OCI-M2 (cell line): ENCODE measurements around the gene DUXA.

ENCODE experiments used
- DNase-seq: peaks from one replicate; lab custom pipeline; 2025; ENCODE audit not compliant: unreplicated experiment; lab: John Stamatoyannopoulos, UW

DUXA gene

DNA sequence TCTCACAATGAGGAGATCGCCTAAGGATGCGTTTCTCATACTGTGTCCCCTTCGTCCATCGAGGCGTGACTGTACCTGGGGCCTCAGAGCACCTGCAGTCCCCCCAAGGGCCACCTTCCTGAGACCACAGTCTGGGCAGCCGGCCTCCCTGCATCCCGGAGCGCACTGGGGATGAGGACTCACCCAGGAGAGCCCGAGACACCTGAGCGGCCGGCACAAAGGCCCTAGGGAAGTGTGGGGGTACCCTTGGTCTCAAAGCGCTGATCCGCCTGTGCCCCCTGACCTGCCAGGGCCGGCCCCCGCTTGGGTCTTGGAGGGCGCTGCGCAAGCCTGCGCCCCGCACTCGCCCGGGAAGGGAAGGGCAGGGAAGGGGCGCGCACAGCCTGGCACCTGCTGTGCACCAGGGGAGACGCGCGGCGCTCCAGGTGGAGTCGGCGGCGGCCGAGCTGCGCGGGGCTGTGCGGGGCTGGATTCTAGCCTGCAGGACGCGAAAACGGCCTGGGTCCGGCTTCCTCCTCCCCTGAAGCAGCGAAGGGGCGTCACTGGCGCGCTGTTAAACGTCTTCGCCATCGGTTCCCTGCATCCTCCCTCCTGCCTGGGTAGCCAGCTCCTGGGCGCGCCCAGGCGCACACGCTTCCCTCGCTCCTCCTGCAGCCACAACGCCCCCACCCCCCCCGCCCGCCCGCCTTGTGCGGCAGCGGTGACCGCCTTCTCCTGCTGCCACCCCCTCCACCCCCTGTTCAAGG lies 61.1 kb downstream of the DUXA start:
- DNase-seq = no peak
